ENCODE measurements around the gene ZMIZ2.
"Not testable (repeated sequence)": the region's sequence is repeated elsewhere in the genome, so short reads cannot be mapped to it uniquely, and the experiment has no call there.

Gene ZMIZ2

GRCh38 chr7:44803828-44804519, 55.3 kb downstream of the ZMIZ2 start:
- DNase-seq = not testable (repeated sequence)

GRCh38 chr7:44805950-44806349, 57.3 kb downstream of the ZMIZ2 start:
- DNase-seq = no peak

- no peak for DNase-seq
Observed at GRCh38 chr7:44808914-44809393, 60.3 kb downstream of the ZMIZ2 start.

GRCh38 chr7:44811093-44811492, 62.4 kb downstream of the ZMIZ2 start:
- no peak for DNase-seq

- no peak for DNase-seq
Observed at GRCh38 chr7:44811571-44811970, 62.9 kb downstream of the ZMIZ2 start.

- no peak for DNase-seq
Observed at GRCh38 chr7:44814919-44815318, 66.3 kb downstream of the ZMIZ2 start.

GRCh38 chr7:44819292-44819691, 70.6 kb downstream of the ZMIZ2 start:
- DNase-seq = no peak
